Measurements from ENCODE around the gene PARD3B. TPM values are rescaled to one million over a fixed set of nuclear protein-coding genes. Genes with fewer than 3 reads are reported as not detected.

Gene PARD3B
- total and polyA plus RNA-seq, 2 of the 13 experiments (the other 11 are each of a cell fraction or from before 2014, with no cell fraction given) = 0.71 to 2.3 TPM

- no peak for TF ChIP-seq ZBTB40 (IDR thresholded peaks at IDR 0.05)
- no peak for TF ChIP-seq ZBTB40 (CRISPR knock-in tag; IDR thresholded peaks at IDR 0.05)
- TF ChIP-seq ZFY (CRISPR knock-in tag; IDR thresholded peaks at IDR 0.05) = no peak
- no peak for TF ChIP-seq MED8 (CRISPR knock-in tag; IDR thresholded peaks at IDR 0.05; ENCODE audit: insufficient replicate concordance)
- no peak for TF ChIP-seq ZNF703 (CRISPR knock-in tag; IDR thresholded peaks at IDR 0.05; ENCODE audit: borderline replicate concordance)
- TF ChIP-seq HNF1A (IDR thresholded peaks at IDR 0.05; ENCODE audit: low read depth) = no peak
- TF ChIP-seq HNF1A (CRISPR knock-in tag; IDR thresholded peaks at IDR 0.05; ENCODE audit: borderline replicate concordance) = no peak
- TF ChIP-seq NFIB (CRISPR knock-in tag; IDR thresholded peaks at IDR 0.05; ENCODE audit: borderline replicate concordance) = no peak
- TF ChIP-seq ZBTB43 (CRISPR knock-in tag; conservative IDR thresholded peaks at IDR 0.05) = no peak
- no peak for TF ChIP-seq SMAD1 (CRISPR knock-in tag; IDR thresholded peaks at IDR 0.05; ENCODE audit: borderline replicate concordance, low read depth)
- TF ChIP-seq SP2 (CRISPR knock-in tag; IDR thresholded peaks at IDR 0.05) = no peak
- no peak for TF ChIP-seq NR0B2 (CRISPR knock-in tag; IDR thresholded peaks at IDR 0.05)
- TF ChIP-seq ZBTB42 (CRISPR knock-in tag; IDR thresholded peaks at IDR 0.05) = no peak
Observed at GRCh38 chr2:205273148-205273547, 727.9 kb downstream of the PARD3B start (continued).

Measured in HepG2 (cell line).